ENCODE data around the gene OR10P1. TPM values are rescaled to one million over a fixed set of nuclear protein-coding genes. Genes with fewer than 3 reads are reported as not detected.
"Not testable (repeated sequence)": the region's sequence is repeated elsewhere in the genome, so short reads cannot be mapped to it uniquely, and the experiment has no call there.

OR10P1 gene, protein sequence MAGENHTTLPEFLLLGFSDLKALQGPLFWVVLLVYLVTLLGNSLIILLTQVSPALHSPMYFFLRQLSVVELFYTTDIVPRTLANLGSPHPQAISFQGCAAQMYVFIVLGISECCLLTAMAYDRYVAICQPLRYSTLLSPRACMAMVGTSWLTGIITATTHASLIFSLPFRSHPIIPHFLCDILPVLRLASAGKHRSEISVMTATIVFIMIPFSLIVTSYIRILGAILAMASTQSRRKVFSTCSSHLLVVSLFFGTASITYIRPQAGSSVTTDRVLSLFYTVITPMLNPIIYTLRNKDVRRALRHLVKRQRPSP
- total RNA-seq (not detected), polyA plus RNA-seq (ENCODE audit: insufficient read depth, low read depth, low replicate concordance) (not detected)
- long read RNA-seq, donor 1: 0 reads
- long read RNA-seq, donor 2: 0 reads

DNA sequence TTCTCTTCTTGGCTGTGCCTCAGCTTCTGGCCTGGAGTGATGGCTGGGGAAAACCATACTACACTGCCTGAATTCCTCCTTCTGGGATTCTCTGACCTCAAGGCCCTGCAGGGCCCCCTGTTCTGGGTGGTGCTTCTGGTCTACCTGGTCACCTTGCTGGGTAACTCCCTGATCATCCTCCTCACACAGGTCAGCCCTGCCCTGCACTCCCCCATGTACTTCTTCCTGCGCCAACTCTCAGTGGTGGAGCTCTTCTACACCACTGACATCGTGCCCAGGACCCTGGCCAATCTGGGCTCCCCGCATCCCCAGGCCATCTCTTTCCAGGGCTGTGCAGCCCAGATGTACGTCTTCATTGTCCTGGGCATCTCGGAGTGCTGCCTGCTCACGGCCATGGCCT, at the start of gene OR10P1:
Gene OR10P1 (plus strand): TSS at position 40 of the 400 bp plus-strand sequence. CDS start 0 bp downstream, at position 40.
- Histone ChIP-seq H3K36me3 (ENCODE audit: low read depth, missing control alignments) (no peaks in the 10 kb centered on the region), H3K4me1 (no peaks in the 10 kb centered on the region), H3K27me3 (no peaks in the 10 kb centered on the region), H3K9me3 (no peaks in the 10 kb centered on the region), H3K27ac (no peak within 1 kb of the TSS), H3K4me3 (no peak within 1 kb of the TSS)
- intact Hi-C loops (cut with DNase I; ENCODE audit: low total_unique reads): no loop called here
- 90 to 94% methylated on average over 6 of the region's 6 CpGs for WGBS, 2 donors
- no peak for DNase-seq
- TF ChIP-seq, protein P1, sequence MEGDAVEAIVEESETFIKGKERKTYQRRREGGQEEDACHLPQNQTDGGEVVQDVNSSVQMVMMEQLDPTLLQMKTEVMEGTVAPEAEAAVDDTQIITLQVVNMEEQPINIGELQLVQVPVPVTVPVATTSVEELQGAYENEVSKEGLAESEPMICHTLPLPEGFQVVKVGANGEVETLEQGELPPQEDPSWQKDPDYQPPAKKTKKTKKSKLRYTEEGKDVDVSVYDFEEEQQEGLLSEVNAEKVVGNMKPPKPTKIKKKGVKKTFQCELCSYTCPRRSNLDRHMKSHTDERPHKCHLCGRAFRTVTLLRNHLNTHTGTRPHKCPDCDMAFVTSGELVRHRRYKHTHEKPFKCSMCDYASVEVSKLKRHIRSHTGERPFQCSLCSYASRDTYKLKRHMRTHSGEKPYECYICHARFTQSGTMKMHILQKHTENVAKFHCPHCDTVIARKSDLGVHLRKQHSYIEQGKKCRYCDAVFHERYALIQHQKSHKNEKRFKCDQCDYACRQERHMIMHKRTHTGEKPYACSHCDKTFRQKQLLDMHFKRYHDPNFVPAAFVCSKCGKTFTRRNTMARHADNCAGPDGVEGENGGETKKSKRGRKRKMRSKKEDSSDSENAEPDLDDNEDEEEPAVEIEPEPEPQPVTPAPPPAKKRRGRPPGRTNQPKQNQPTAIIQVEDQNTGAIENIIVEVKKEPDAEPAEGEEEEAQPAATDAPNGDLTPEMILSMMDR (IDR thresholded peaks at IDR 0.05): no peak
- TF ChIP-seq POLR2A (IDR thresholded peaks at IDR 0.05): no peak

DNA sequence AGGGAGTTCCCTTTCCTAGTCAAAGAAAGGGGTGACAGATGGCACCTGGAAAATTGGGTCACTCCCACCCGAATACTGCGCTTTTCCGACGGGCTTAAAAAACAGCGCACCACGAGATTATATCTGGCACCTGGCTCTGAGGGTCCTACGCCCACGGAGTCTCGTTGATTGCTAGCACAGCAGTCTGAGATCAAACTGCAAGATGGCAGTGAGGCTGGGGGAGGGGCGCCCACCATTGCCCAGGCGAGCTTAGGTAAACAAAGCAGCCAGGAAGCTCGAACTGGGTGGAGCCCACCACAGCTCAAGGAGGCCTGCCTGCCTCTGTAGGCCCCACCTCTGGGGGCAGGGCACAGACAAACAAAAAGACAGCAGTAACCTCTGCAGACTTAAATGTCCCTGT, 46.5 kb upstream of the OR10P1 start:
- H3K27me3 ChIP-seq; DNase-seq; H3K4me1 ChIP-seq; H3K36me3 ChIP-seq (ENCODE audit: low read depth, missing control alignments); H3K4me3 ChIP-seq; H3K9me3 ChIP-seq; intact Hi-C loops (cut with DNase I; ENCODE audit: low total_unique reads); H3K27ac ChIP-seq: not testable (repeated sequence)
- 69 to 80% methylated on average over 4 to 12 of the region's 12 CpGs for WGBS, 2 donors

DNA sequence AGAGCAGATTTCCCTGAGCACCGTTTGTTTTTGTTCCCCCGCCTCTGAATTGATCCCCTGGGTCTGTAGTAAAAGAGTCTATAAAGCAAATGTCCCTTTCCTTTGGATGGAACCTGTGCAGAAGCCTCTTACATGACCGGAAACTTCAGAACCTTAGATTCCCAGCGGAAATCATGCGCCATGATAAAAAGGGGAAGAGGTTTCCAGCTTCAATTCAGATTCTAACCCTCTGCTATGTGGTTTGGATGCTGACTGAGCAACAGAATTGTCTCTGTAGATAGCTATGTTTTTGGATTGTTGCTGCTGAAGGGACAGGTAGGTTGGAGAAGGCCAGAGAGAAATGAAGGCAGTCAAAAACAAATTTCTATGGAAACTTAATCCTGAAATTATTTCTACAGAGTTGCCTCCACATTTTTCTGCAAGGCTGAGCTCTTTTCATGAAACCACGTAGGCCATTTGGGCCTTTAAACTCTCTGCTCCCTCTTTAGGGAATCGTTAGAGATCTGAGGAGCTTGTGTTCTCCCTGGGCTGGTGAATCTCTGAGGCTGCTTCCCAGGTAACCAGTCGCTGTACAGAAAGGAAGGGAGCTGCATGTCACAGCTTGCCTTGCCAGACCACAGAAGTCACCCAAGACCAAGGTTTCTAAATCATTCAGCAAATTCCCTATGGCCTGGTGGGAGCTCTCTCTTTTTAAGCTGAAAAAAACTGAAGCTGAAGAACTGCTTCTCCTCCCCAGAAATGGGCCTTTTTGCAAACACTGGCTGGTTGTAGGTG, 28.7 kb upstream of the OR10P1 start:
- no peak for DNase-seq
- no peaks in the 10 kb centered on the region for H3K4me1 ChIP-seq
- no peak for TF ChIP-seq POLR2A (IDR thresholded peaks at IDR 0.05)
- TF ChIP-seq, protein P1 (IDR thresholded peaks at IDR 0.05): no peak
- no peak overlapping the region for H3K4me3 ChIP-seq
- intact Hi-C loops (cut with DNase I; ENCODE audit: low total_unique reads): no loop called here
- WGBS, 2 donors: 41 to 59% methylated on average over 8 of the region's 8 CpGs
- H3K9me3 ChIP-seq: no peaks in the 10 kb centered on the region
- no peaks in the 10 kb centered on the region for H3K27me3 ChIP-seq
- no peaks in the 10 kb centered on the region for H3K36me3 ChIP-seq (ENCODE audit: low read depth, missing control alignments)
- no peak overlapping the region for H3K27ac ChIP-seq

DNA sequence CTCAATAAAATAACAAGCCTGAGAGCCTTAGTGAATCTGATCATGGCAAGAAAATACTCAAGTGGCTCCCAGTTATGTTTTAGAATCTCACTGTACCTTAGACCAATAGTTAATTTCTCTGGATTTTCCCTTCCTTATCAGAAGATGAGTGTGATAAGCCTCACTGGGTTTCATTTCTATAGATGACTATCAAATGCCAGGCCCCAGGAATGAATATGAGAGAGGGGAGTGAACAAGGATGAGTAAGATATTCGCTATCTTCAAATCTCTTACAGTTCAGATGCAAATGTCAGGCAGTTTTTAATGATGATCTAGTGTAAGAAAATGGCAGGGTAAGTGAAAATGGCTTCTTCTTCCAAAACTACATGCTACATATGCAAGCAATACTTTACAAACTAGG, 26.1 kb upstream of the OR10P1 start:
- intact Hi-C loops (cut with DNase I; ENCODE audit: low total_unique reads): loop anchor here (10.0 kb wide), 1 partner anchor 416 kb away; no protein-coding TSS in a partner anchor
- TF ChIP-seq, protein P1 (IDR thresholded peaks at IDR 0.05): no peak
- no peak for TF ChIP-seq POLR2A (IDR thresholded peaks at IDR 0.05)
- Histone ChIP-seq H3K27me3 (no peaks in the 10 kb centered on the region), H3K27ac (no peak overlapping the region), H3K4me1 (no peaks in the 10 kb centered on the region), H3K4me3 (no peak overlapping the region), H3K9me3 (no peaks in the 10 kb centered on the region), H3K36me3 (ENCODE audit: low read depth, missing control alignments) (no peaks in the 10 kb centered on the region)
- DNase-seq: no peak
- WGBS, 2 donors: 87 to 94% methylated on average over 1 of the region's 1 CpG

DNA sequence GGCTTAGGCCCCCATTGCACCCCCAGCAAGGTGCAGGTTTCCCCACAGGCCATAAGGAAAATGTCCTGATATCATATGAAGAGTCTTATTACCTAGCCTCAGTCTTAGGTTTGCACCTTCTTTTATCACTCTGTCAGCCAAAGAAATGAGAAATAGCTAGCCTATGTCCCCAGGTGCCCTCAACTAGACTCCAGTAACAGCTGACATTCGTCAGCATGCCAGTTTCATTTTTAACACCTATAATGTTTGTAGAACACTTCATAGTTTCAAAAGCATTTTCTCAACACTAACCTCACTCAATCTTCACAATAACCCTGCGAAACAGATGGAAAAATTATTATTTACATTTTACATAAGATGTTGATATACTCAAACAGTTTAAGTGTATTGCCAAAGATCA, 24.0 kb upstream of the OR10P1 start:
- no peaks in the 10 kb centered on the region for H3K36me3 ChIP-seq (ENCODE audit: low read depth, missing control alignments)
- H3K9me3 ChIP-seq: no peaks in the 10 kb centered on the region
- intact Hi-C loops (cut with DNase I; ENCODE audit: low total_unique reads): loop anchor here (10.0 kb wide), 1 partner anchor 418 kb away; no protein-coding TSS in a partner anchor
- H3K27ac ChIP-seq: no peak overlapping the region
- no peak for DNase-seq
- H3K4me1 ChIP-seq: no peaks in the 10 kb centered on the region
- WGBS, 2 donors: 80 to 84% methylated on average over 2 of the region's 2 CpGs
- no peaks in the 10 kb centered on the region for H3K27me3 ChIP-seq
- H3K4me3 ChIP-seq: no peak overlapping the region
- no peak for TF ChIP-seq POLR2A (IDR thresholded peaks at IDR 0.05)
- TF ChIP-seq, protein P1 (IDR thresholded peaks at IDR 0.05): no peak

Data from testis (tissue), 5 donors.